MM.1S (cell line): Measurements from ENCODE around the gene TEX264.

Source experiments
- CTCF ChIP-seq: fragments of 300-600 bp; sonication (generic); IDR thresholded peaks from 2 replicates; pipeline ENCODE4 v1.5.1; 2016; ENCODE audit warnings: antibody characterized with exemption, low read length, mixed read lengths
- EZH2phosphoT487 ChIP-seq: fragments of 300-600 bp; sonication (generic); IDR thresholded peaks from 2 replicates; pipeline ENCODE4 v1.6.1; 2018; ENCODE audit warnings: antibody characterized with exemption, low read length

GRCh38 chr3:51680663-51681230 is 9.7 kb downstream of the TEX264 start:
- no peak for TF ChIP-seq EZH2phosphoT487
- no peak for TF ChIP-seq CTCF
